ES-I3 (cell line): ENCODE measurements around the gene FNDC10.

Experiments
- H3K36me3 ChIP-seq: 2 replicates; pipeline ENCODE4 v1.6.1; 2013; ENCODE audit warnings: mild to moderate bottlenecking, low read length, control low read depth, moderate library complexity; ENCODE audit not compliant: insufficient read depth
- H3K4me1 ChIP-seq: 2 replicates; pipeline ENCODE4 v1.6.1; 2013; ENCODE audit warnings: mild to moderate bottlenecking, control low read depth, low read length; ENCODE audit not compliant: insufficient read depth
- H3K9ac ChIP-seq: 2 replicates; pipeline ENCODE4 v1.6.1; 2013; ENCODE audit warnings: low read depth, mild to moderate bottlenecking, low read length, moderate library complexity
- H3K9me3 ChIP-seq: 2 replicates; pipeline ENCODE4 v1.6.1; 2013; ENCODE audit warnings: mild to moderate bottlenecking, low read length, moderate library complexity; ENCODE audit not compliant: control insufficient read depth, insufficient read depth

The FNDC10 gene

GRCh38 chr1:1614954-1615255 is 15.0 kb upstream of the FNDC10 start:
- no peaks in the 10 kb centered on the region; the same call in 1 of the 2 replicates for H3K36me3 ChIP-seq
- H3K9me3 ChIP-seq, result no peaks in the 10 kb centered on the region
- H3K9ac ChIP-seq, result peak overlapping the region; percentile 100; the same call in 1 of the 2 replicates
- H3K4me1 ChIP-seq, result no peaks in the 10 kb centered on the region; the same call in none of the 2 replicates

GRCh38 chr1:1614204-1614953 is 14.4 kb upstream of the FNDC10 start:
- Histone ChIP-seq H3K9me3 (no peaks in the 10 kb centered on the region), H3K36me3 (no peaks in the 10 kb centered on the region; the same call in 1 of the 2 replicates), H3K9ac (peak overlapping the region; percentile 100; the same call in 1 of the 2 replicates), H3K4me1 (no peaks in the 10 kb centered on the region; the same call in none of the 2 replicates)

GRCh38 chr1:1613509-1614082 is 13.7 kb upstream of the FNDC10 start:
- no peaks in the 10 kb centered on the region for H3K9me3 ChIP-seq
- H3K4me1 ChIP-seq, result no peaks in the 10 kb centered on the region; the same call in none of the 2 replicates
- peak overlapping the region; percentile 100; the same call in 1 of the 2 replicates for H3K9ac ChIP-seq
- H3K36me3 ChIP-seq, result no peaks in the 10 kb centered on the region; the same call in 1 of the 2 replicates

GRCh38 chr1:1612104-1612400 is 12.1 kb upstream of the FNDC10 start:
- Histone ChIP-seq H3K4me1 (no peaks in the 10 kb centered on the region; the same call in none of the 2 replicates), H3K9ac (no peak overlapping the region), H3K9me3 (no peaks in the 10 kb centered on the region), H3K36me3 (no peaks in the 10 kb centered on the region)

- Histone ChIP-seq H3K9me3 (no peaks in the 10 kb centered on the region), H3K36me3 (no peaks in the 10 kb centered on the region), H3K4me1 (no peaks in the 10 kb centered on the region; the same call in none of the 2 replicates), H3K9ac (no peak overlapping the region)
Observed at GRCh38 chr1:1610796-1611195, 10.9 kb upstream of the FNDC10 start.

- no peaks in the 10 kb centered on the region; the same call in none of the 2 replicates for H3K4me1 ChIP-seq
- no peaks in the 10 kb centered on the region for H3K36me3 ChIP-seq
- no peaks in the 10 kb centered on the region for H3K9me3 ChIP-seq
- no peak overlapping the region for H3K9ac ChIP-seq
Observed at GRCh38 chr1:1609822-1610485, 10.0 kb upstream of the FNDC10 start.

- Histone ChIP-seq H3K9ac (no peak overlapping the region), H3K9me3 (no peaks in the 10 kb centered on the region), H3K36me3 (no peaks in the 10 kb centered on the region), H3K4me1 (no peaks in the 10 kb centered on the region; the same call in 1 of the 2 replicates)
Observed at GRCh38 chr1:1606232-1606631, 6.3 kb upstream of the FNDC10 start.

- Histone ChIP-seq H3K9me3 (no peaks in the 10 kb centered on the region), H3K9ac (no peak overlapping the region), H3K4me1 (no peaks in the 10 kb centered on the region; the same call in 1 of the 2 replicates), H3K36me3 (no peaks in the 10 kb centered on the region)
Observed at GRCh38 chr1:1605724-1606123, 5.8 kb upstream of the FNDC10 start.

GRCh38 chr1:1605034-1605591 is 5.2 kb upstream of the FNDC10 start:
- Histone ChIP-seq H3K4me1 (no peaks in the 10 kb centered on the region; the same call in 1 of the 2 replicates), H3K36me3 (no peaks in the 10 kb centered on the region), H3K9me3 (no peaks in the 10 kb centered on the region), H3K9ac (no peak overlapping the region)

- Histone ChIP-seq H3K9ac (no peak overlapping the region), H3K4me1 (no peaks in the 10 kb centered on the region), H3K9me3 (no peaks in the 10 kb centered on the region), H3K36me3 (no peaks in the 10 kb centered on the region)
Observed at GRCh38 chr1:1604374-1605033, 4.6 kb upstream of the FNDC10 start.

- H3K9me3 ChIP-seq, result no peaks in the 10 kb centered on the region
- no peak overlapping the region for H3K9ac ChIP-seq
- no peaks in the 10 kb centered on the region for H3K36me3 ChIP-seq
- no peaks in the 10 kb centered on the region for H3K4me1 ChIP-seq
Observed at GRCh38 chr1:1603671-1604373, 3.9 kb upstream of the FNDC10 start.

- Histone ChIP-seq H3K36me3 (no peaks in the 10 kb centered on the region), H3K4me1 (no peaks in the 10 kb centered on the region), H3K9me3 (no peaks in the 10 kb centered on the region), H3K9ac (no peak overlapping the region)
Observed at GRCh38 chr1:1602968-1603506, 3.1 kb upstream of the FNDC10 start.

- Histone ChIP-seq H3K36me3 (no peaks in the 10 kb centered on the region), H3K9me3 (no peaks in the 10 kb centered on the region), H3K4me1 (0 out of 2 replicates have a peak, but pooled peaks cover 4% of the 10 kb centered on the region), H3K9ac (no peak overlapping the region)
Observed at GRCh38 chr1:1602304-1602967, 2.5 kb upstream of the FNDC10 start.
